MM.1S (cell line): ENCODE results near the gene PRKAG2.

Experiments used
- CTCF ChIP-seq: fragments of 300-600 bp; sonication (generic); IDR thresholded peaks from 2 replicates; pipeline ENCODE4 v1.5.1; 2016; ENCODE audit warnings: antibody characterized with exemption, low read length, mixed read lengths
- EZH2 ChIP-seq: fragments of 300-600 bp; sonication (generic); optimal IDR thresholded peaks from 2 replicates; pipeline ENCODE3; 2017; ENCODE audit warnings: low read depth, mild to moderate bottlenecking, antibody characterized with exemption, low read length, mixed read lengths

GRCh38 chr7:151891182-151891581, 14.3 kb upstream of the PRKAG2 start:
- TF ChIP-seq EZH2 (no peak), CTCF (no peak)
